ENCODE measurements around the gene ADAMTS3. TPM values are rescaled to one million over a fixed set of nuclear protein-coding genes. Genes with fewer than 3 reads are reported as not detected.
A peak's percentile ranks its signal among the peaks of the same experiment; 100 is the strongest.

The ADAMTS3 gene
- total and polyA plus RNA-seq, 9 of the 15 experiments (the other 6 are each of a cell fraction or from before 2014, with no cell fraction given), result 4.0 to 18.0 (median 12.1) TPM

- TF ChIP-seq ZNF395 (CRISPR knock-in tag; IDR thresholded peaks at IDR 0.05) (peak; percentile 35; the same call in 1 of the 2 replicates), MTA2 (IDR thresholded peaks at IDR 0.05; ENCODE audit: low read depth) (peak; percentile 40; the same call in 1 of the 2 replicates), ZNF165 (CRISPR knock-in tag; IDR thresholded peaks at IDR 0.05; ENCODE audit: borderline replicate concordance) (no peak), THAP12 (CRISPR knock-in tag; IDR thresholded peaks at IDR 0.05) (no peak), AFF1 (IDR thresholded peaks at IDR 0.05; ENCODE audit: low read depth in 1 of 2, partially characterized antibody in 2 of 2) (peak in 1 of 2 experiments; percentile 39), POLR2G (IDR thresholded peaks at IDR 0.05; ENCODE audit: low read depth, low read length) (peak; percentile 99), THRA (IDR thresholded peaks at IDR 0.05) (no peak), ATF1 (CRISPR knock-in tag; IDR thresholded peaks at IDR 0.05) (no peak), ATF1 (tag; IDR thresholded peaks at IDR 0.05) (peak; percentile 89), SREBF2 (CRISPR knock-in tag; IDR thresholded peaks at IDR 0.05) (no peak), ZNF79 (CRISPR knock-in tag; IDR thresholded peaks at IDR 0.05; ENCODE audit: low read depth) (no peak), SMAD1 (IDR thresholded peaks at IDR 0.05; ENCODE audit: low read depth, low read length, partially characterized antibody) (no peak), ZFP91 (CRISPR knock-in tag; IDR thresholded peaks at IDR 0.05) (no peak), ZBTB9 (CRISPR knock-in tag; IDR thresholded peaks at IDR 0.05) (peak; percentile 45; the same call in 1 of the 2 replicates)
Observed at GRCh38 chr4:72568959-72569718, at the start of gene ADAMTS3 (continued).

Data from K562 (cell line).